Upper lobe of left lung (tissue), 4 donors: ENCODE results near the gene BLMH.

Experiments
- CTCF ChIP-seq, 6 experiments: fragments of 450-650 bp in 4 of 6; fragments of 200-600 bp in 2 of 6; sonication (generic) in 2 of 6; IDR thresholded peaks; one replicate each; pipeline ENCODE4 v1.5.1; 2016 to 2019; ENCODE audit warnings: antibody characterized with exemption in 6 of 6
- POLR2A ChIP-seq, 4 donors: fragments of 450-650 bp; IDR thresholded peaks; one replicate each; pipeline ENCODE4 v1.5.1; 2016 to 2017; ENCODE audit warnings: antibody characterized with exemption in 4 of 4, mild to moderate bottlenecking in 2 of 4

GRCh38 chr17:30275911-30276310 lies 15.8 kb downstream of the BLMH start:
- TF ChIP-seq POLR2A (IDR thresholded peaks at IDR 0.05) (no peak), CTCF (IDR thresholded peaks at IDR 0.05) (no peak)
